UCSD-AML1 (cell line): Measurements from ENCODE around the gene PROCA1.
A peak's percentile ranks its signal among the peaks of the same experiment; 100 is the strongest.

Source experiments
- DNase-seq: peaks from one replicate; lab custom pipeline; 2025; ENCODE audit not compliant: unreplicated experiment; lab: John Stamatoyannopoulos, UW

The PROCA1 gene

DNA sequence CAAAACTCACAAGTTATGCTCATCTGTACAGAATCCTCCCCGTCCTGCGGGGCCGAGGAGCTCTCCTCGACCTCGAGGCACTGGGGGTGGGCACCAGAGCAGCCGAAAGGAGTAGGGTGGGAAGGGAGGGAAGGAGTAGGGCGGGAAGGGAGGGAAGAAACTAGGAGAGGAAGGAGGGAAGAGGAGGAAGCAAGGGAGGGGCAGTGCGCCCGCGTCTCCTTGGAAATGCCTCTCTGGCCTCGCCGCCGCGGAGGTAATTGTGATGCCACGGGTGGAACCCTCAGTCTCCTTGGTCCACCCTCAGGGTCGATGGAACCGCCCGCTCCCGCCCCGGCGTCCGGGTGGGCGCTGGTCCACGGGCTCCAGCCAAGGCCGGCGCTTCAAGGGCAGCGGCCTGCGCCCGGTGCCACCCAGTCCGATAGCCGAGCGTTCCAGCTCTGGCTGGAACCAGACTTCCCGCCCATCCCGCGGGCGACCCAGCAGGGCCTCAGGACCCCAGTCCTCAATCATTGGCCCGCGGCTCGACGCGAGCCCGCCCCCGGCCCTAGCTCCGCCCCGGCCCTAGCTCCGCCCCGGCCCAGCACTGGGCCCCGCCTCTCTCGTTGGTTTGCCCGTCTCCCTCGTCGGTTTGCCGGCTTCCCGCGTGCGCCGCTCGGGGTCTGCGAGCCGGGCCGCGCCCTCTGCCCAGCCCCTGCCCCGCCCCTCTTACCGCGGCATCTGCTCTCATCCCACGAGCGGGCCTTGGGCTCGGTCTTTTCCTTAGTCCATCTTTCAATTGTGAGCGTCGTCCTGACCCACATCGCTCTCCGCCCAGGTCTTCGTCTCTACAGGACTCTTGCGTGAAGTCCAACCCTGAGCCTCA lies 596 bp downstream of the PROCA1 start:
- peak; percentile 96 for DNase-seq

DNA sequence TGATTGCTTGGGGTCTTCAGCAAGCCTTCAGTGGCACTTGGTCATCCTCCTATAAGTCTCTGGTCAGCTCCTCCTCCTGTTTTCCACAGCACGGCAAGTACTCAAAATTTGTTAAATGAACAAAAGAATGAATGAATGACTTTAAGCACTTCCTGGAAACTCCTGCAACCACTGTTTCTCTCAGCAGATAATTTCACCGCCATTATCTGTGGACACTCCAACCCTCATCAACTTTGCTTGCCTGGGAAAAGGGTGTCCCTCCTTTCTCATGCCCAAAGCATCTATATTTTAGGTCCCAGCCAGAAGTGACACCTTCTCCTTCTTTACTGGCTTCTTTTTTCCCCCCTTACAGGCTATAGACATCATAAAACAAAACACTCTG lies 4.4 kb downstream of the PROCA1 start:
- no peak for DNase-seq

DNA sequence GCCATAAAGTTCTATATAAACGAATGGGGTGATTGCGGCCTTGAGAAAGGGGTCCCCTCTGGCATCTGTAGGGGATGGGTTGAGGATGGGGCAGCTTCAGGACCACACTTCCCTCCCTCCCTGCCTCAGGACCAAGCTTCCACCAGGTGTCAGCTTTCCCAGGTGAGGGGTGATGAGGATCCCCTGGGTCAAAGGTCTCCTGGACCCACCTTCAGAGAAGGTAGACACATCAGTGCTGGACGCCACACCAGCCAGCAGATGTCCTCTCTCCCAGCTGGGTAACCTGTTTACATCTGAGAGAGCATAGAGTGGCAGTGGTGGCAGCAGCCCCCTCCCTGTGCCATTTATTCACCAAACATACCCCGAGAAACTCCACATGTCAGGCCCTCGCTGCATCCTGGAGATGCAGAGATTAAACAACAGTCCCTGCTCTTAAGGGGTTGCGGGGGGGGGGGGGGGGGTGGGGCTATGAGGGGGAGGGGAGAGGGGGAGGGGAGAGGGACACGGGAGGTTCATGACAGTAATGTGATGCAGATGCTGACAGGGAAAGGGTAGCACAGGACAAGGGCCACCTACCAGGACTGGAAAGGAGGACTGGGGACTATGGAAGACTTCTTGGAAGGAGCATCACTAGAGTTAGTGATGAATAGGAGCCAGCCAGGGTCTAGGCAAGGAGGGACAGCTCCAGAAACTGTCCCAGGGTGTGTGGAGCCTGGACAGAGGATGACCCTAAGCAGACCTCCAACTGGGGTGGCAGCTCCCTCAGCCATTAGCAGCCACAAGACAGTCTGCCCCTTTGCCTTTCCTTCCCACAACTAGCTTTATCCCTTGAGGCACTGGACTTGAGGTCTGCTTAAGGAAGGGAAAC lies 5.0 kb downstream of the PROCA1 start:
- DNase-seq, result no peak

DNA sequence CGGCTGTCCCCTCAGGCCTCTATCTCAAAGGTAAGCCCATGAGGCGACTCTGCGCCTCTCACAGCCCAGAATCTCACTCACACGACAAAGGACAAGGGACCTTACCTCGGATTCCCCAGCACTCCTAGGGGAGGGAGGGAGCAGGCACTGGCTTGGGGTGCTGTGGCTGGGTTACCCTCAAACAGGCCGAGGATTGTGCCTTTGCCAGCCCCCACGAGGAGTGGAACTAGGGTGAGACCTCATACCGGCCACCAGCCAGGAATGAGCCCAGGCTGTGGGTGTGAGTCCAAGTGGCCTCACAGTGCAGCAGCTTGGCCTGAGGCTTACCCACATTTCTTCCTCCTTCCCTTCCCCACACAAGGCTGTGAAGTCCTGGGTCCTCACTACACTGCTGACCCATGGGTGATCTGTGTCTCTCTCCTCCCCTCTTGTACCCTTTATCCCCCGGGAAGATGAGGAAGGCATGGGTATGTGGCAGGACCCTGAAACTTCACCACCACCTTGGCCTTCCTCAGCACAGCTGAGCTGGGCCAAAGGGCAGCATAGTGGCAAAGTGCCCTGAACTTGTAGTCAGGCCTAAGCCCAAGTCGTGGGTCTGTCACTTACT lies 5.9 kb downstream of the PROCA1 start:
- DNase-seq, result no peak

DNA sequence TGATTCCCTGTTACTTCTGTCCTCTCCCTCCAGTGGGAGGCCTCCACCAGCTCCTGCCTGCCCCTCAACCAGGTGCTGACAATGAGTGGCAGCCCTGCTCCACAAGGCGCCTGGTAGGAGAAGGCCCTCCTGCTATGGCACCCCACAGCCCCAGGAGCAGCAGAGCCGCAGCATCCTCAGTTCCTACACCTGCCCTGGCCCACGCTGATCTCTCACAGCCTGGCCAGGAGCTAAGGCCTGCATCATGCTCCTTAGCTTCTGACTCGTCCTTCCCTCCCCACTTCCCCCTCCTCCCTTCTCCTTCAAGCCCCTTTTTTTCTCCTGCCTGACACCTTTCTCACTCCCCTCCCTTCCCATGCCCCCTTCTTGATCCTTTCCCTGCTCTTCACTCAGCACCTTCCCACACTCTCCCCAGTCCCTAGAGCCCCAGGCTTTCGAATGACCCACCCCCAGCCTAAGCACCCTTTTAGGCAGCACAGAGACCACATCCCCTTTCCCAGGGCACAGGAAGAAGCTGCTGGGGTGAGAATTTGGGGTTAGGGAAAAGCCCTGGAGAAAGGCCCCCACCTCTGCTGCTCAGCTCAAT lies 6.5 kb downstream of the PROCA1 start:
- DNase-seq, result no peak

DNA sequence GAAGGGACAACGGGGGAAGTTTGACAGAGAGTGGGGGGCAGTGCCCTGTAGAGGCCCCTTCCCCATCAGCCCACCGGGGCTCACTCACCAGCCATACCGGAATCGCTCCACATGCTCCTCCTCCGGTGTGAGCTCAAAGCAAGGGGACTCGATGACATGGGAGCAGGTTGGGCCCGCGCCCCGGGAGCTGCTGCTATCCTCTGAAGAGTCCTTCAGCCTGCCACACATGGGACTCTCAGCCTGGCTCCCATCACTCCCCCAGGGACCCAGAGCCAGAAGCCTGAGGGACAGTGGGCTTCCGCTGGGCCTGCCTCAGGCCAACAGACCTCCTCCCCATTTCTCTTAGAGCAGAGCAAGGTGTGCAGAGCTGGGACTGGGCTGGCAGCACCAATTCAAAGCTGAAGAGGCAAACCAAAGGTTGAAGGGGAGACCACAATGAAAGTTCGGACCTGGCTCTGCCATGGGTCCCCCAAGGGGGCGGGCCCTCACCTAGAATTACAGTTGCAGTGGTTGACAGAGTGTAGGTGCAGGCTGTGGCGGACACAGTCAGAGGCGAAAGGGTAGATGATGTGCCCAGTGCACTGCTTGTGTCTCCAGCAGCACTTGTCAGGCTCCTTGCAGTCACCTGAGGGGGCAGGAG lies 7.3 kb downstream of the PROCA1 start:
- DNase-seq, result no peak

DNA sequence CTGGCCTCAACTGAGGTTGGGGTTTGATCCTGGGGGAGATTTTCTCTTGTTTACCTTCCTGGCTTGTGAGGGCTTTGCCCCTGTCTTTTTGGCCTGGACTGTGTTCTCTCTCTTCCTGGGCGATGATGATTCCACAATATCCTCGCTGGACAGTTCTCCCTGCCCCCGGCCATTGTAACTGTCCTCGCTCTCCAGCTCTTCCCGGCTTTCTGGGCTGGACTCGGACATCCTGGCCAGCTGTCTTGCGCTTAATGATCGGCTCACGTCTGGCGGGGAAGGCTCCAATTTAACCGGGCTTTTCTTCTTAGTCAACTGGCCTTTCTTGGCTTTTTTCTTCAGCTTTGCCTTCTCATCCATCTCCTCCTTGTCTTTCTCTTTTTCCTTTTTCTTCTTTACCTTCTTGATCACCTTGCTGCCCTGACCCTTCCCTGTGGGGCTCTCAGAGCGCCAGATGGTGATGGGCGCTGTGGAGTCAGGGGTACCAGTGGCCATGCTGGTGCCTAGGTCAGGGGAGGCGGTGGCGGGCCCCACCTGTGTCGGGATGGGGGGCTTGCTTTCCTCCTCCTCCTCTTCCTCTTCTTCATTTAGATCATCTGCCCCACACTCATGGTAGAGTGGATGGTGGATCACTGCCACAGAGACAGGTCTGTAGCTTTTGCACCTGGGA lies 8.0 kb downstream of the PROCA1 start:
- DNase-seq, result no peak

DNA sequence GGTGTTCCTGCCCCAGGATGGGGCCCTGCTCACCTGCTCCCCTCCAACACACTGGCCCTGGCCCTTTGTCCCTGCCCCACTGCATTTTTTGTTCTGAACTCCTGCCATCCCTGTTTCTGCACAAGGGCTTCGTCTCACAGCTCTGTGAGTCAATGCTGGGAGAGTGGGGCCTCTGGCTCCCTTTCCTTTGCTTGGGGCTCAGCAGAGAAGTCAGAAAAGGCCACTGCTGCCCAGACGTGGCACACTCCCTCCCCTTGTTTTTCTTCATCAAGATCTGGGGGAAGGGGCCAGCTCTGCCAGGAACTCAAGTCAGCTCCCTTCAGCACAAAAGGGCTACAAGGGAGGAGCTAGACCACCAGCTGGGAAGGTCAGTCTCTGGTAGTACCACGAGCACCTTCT lies 8.9 kb downstream of the PROCA1 start:
- DNase-seq, result no peak

DNA sequence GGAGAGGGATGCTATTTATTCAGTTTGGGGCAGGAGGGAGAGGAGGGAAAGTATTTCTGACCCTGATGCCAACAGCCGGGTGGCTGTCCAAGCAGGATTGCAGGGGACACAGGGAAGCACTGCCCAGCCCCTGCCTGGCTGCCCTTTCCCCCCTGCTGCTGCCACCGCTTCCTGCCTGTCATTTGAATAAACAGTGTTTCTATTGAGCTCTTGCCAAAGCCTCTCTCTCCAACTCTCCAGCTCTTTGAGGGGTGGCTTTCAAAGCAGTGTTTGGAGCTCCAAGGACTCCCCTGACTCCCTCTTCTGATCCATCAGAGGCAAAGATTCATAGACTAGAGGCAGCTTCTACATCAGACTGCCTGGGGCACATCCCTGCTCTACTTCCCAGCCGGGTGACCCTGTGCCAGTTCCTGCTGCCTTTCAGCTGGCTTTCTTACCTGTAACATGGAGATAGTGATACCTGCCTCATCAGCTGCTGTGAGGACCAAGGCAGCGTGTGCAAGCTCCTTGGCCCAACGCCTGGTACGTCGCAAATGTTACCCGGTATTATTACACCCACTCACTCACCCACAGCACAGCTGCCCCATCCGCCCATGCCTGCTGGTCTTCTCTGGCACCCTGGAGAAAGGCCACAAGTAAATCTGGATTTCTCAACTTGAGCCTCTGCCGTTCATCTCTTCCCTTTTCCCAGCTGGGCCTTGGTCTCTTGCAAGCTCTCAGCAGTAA lies 9.5 kb downstream of the PROCA1 start:
- DNase-seq, result no peak

DNA sequence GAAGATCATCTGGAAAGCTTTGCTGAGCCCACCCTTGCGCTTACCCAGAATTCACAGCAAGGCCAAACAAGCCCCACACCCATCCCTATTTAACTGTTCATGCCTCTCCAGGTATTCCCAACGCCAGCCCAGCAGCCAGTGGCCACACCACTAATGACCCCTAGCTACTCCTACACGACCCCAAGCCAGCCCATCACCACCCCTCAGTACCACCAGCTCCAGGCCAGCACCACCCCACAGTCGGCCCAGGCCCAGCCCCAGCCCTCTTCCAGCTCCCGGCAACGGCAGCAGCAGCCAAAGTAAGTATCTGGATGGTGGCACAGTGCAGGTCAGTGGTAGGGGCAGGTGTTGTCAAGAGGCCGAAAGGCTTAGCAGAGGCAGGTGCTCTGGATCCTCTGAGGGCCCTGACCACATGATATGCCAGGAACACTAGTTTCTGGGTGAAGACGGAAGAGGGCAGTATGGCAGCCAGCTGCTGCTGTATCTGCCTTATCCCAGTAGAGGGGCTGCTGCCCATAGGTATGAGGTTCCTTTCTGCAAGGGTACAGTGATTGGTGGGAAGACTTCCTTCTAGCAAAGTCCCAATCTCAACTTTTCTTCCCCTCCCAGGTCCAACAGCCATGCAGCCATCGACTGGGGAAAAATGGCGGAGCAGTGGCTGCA lies 10.7 kb downstream of the PROCA1 start:
- no peak for DNase-seq

DNA sequence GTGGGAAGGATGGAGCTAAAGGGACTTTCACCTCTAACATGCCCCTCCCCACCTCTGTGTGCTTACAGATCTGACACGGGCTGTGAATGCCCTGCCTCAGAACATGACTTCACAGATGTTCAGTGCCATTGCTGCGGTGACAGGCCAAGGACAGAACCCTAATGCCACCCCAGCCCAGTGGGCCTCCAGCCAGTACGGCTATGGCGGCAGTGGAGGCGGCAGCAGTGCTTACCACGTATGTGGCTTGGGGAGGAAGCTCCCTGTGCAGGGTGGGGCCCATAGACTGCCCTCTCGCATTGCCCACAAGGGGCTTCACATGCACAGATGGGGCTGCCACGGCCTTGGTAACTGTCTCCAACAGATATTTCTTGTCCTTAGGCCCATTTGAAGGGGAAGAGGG lies 11.4 kb downstream of the PROCA1 start:
- DNase-seq, result no peak

DNA sequence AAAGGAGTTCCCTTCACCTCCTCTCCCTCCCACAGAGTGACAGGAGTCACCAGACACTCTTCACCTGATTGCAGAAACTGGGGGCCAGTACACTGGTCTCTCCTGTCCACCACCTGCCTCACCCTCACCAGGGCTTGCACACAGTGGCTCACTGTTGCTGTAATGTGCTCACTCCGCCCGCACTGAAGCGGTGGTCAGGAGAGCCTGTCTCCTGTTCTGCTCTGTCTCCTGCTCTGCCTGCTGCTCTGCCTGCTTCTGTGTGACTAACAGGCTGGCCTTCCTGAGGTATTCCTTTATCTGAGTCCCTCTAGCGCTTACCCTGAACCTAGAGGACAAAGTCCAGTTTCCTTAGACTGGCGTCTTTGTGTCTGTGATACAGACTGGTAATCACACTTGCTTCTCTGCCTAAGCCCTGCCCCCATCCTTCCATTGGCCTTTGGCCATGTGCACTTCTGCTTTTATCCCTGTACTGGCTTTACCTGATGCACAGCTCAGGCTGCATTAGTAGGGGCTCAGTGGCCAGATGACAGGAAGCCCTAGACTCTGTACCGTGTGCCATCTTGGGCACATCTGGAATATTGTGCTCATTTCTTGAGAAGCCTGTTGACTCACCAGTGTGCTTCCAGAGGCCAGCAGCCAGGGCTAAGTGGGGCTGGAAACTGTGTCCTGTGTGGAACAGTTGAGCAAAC lies 13.3 kb downstream of the PROCA1 start:
- DNase-seq, result no peak

DNA sequence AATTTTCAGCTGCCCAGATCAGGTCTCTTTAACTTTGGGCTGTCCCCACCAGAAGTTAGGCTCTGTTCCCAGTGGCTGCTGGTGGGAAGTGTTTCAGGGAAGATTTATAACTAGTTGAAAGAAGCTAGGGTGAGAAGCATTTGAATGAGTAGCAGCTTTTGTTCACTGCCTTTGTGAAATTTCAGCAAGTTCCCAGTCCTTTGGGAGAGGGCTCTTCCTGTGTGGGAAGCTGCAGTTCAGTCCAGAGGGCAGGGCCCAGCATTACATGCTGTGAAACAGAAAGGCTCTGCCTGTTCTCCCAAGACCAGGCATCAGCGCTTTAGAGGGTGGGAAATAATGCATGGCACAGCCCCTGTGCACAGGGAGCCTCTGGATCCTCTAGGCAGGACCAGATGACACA lies 17.8 kb downstream of the PROCA1 start:
- DNase-seq, result no peak

DNA sequence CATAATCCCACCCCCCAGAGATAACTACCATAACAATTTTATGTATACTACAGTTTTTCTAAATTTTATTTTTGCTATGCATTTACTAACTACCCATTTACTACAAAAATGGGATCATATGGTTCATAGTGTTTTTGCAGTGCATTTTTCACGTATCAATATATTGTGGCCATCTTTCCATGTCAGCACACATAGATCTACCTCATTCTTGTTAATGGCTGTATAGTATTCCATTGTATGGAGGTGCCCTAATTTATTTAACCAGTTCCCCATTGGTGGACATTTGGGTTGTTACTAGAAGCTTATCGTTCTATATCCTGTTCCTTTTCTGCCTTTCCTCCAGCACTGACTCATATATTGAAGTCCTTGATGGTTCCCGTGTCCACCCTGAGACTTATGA lies 22.7 kb downstream of the PROCA1 start:
- no peak for DNase-seq

DNA sequence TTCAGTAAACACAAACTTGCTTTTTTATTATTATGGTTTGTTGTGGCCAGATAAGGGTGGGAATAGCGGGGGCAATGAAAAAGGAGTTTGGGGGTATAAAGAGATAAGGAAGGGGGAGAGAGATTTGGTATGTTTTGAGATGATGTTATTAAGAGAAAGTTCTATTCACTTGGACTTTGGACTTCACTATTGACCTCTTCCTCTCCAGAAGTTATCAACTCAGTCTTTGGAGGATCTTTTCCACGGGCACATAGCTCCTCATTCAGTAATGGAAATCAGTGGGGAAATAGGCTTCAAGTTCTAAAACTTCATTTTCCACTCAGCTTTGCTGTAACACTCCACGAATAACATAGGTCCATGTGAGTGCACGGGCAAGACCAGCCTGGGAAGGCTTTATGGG lies 23.2 kb downstream of the PROCA1 start:
- no peak for DNase-seq

DNA sequence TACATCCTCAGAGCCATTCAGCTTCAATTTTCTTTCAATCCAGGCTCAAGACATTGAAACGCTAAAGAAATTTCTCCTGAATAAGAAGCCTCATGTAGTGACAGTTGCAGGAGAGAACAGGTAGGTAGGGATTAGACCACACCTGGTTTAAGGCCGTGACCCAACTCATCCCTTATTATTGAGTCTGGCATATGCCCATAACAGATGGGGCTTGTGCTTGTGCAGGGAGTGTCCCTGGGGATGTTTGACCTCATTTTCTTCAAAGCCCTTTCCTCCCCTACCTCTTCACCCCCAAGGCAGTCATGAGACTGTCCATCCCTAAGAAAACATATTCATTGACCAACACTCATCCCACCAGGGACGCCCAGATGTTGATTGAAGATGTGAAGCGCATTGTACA lies 25.4 kb downstream of the PROCA1 start:
- DNase-seq, result no peak

DNA sequence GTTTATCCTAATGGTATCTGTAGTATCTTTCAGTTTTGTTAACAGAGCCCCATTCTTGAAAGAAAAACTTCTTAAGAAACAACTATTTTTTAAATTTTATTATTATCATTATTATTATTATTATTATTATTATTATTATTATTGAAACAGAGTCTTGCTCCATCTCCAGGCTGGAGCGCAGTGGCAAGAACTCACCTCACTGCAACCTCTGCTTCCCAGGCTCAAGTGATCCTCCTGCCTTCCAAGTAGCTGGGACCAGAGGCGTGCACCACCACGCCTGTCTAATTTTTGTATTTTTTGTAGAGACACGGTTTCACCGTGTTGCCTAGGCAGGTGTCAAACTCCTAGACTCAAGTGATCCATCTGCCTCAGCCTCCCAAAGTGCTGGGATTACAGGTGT lies 26.3 kb downstream of the PROCA1 start:
- DNase-seq, result no peak

DNA sequence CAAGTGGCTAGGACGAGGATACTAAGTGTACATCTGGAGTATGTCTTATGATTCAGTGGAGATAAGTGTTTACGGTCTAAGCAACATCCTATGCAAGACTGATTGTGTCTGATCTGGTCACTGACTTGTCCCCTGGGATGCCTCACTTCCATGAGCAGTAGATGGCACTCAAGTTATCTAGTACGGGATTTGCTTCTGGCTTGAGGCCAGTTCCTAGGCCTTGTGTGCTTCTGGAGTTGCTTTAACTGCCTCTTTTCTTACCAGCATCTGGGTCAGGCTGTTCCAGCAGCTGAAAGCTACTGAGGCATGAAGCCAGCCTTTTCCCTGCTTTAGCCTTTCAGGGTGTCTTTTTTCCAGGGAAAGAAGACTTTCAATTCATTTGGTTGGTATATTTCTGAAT lies 26.7 kb downstream of the PROCA1 start:
- DNase-seq, result no peak

DNA sequence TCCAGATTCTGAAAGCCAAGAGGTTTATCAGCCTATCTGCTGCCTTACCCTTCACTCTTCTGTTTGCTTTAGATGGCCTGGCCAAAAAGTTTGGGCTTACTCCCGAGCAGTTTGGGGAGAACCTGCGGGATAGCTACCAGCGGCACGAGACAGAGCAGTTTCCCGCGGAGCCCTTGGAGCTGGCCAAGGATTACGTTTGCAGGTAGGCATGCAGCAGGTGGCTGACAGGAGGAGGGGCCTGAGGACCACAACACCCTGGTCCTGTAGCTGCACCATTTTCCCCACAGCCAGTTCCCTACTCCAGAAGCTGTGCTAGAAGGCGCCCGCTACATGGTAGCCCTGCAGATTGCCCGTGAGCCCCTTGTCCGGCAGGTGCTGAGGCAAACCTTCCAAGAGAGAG lies 29.0 kb downstream of the PROCA1 start:
- no peak for DNase-seq
